Pancreas (tissue), 10 donors: Measurements from ENCODE around the gene SKOR1. TPM values are rescaled to one million over a fixed set of nuclear protein-coding genes. Genes with fewer than 3 reads are reported as not detected.

ENCODE experiments used
- ATAC-seq, 4 donors: fragments of 200-7000 bp; cut with Tn5 transposase; one replicate each; pipeline versions ENCODE4 v1.8.0 to v1.9.1; 2020; ENCODE audit warnings: mild to moderate bottlenecking in 4 of 4, moderate library complexity in 4 of 4
- DNase-seq, 6 donors: peaks; one replicate each; pipeline ENCODE4 v3.0.0-alpha.2; 2020
- FAIRE-seq: peaks from 2 replicates; lab custom pipeline; 2012; peaks lifted over from hg19 to GRCh38; lab: Jason Lieb, UNC
- H3K27ac ChIP-seq, 4 donors: fragments of 200-600 bp; sonication (generic); 1 replicate in 3 of 4; 2 replicates in 1 of 4; pipeline versions ENCODE4 v1.5.0 to v1.8.0; 2020
- H3K27me3 ChIP-seq, 4 donors: fragments of 200-600 bp; one replicate each; pipeline ENCODE4 v1.8.0; 2021
- H3K36me3 ChIP-seq, 3 donors: fragments of 200-600 bp; sonication (generic) in 1 of 3; one replicate each; pipeline versions ENCODE4 v1.5.0 to v1.8.0; 2020 to 2021
- H3K4me1 ChIP-seq, 3 donors: fragments of 200-600 bp; one replicate each; pipeline ENCODE4 v1.8.0; 2021
- H3K4me3 ChIP-seq, 4 donors: fragments of 200-600 bp; sonication (generic) in 2 of 4; one replicate each; pipeline versions ENCODE4 v1.5.0 to v1.8.0; 2020 to 2021
- H3K9me3 ChIP-seq, 4 donors: fragments of 200-600 bp; one replicate each; pipeline ENCODE4 v1.8.0; 2021
- CTCF ChIP-seq, 4 donors: fragments of 200-600 bp; sonication (generic) in 3 of 4; IDR thresholded peaks; one replicate each; pipeline versions ENCODE4 v1.5.0 to v1.8.0; 2021; ENCODE audit warnings: antibody characterized with exemption in 4 of 4
- WGBS, 2 donors: extraction: QIAGEN DNeasy Blood & Tissue Kit; methylation state at CpG; one replicate each; pipeline ENCODE4 v1.1.7; 2013; 5-methylcytosine and 5-hydroxymethylcytosine counted together
- intact Hi-C, 3 donors: fragments of 100-400 bp; cut with DNase I; formaldehyde crosslinking; loops; one replicate each; pipeline versions ENCODE4 v1.11.1 to v1.14.2; 2022
- polyA plus RNA-seq, 2 donors: library from polyadenylated mRNA; stranded (reverse); fragments of 200-250 nt; gene quantifications; one replicate each; pipeline ENCODE4 v1.2.3, GENCODE V29; 2013
- total RNA-seq, 6 donors: library from RNA; stranded (reverse); fragmentation: NEBNext Ultra II Directional in 4 of 6; extraction: Animal tissue kit (Norgen Biotek cat#: 25700) in 4 of 6; gene quantifications; one replicate each; pipeline versions ENCODE4 v1.2.1 to v1.2.4, GENCODE V29; 2021 to 2023
- donor health status: healthy with polysubstance abuse.
- donor health status: DM: no; HTN: no; CAD: no; lungs with moderate emphysema.
- donor health status: DM: no; HTN: no; CAD: no.
- donor health status: control.
- donor health status: control.
- donor health status: Bipolar disorder and iron deficiency.
- donor health status: DM: yes; HTN: yes; CAD: no.
- donor health status: DM: no; HTN: no; CAD: no.
- donor health status: DM: no; HTN: no; CAD: no.
- donor health status: DM: yes; HTN: yes; CAD: no.

The SKOR1 gene
- total and polyA plus RNA-seq, 8 donors: 0.09 to 0.54 (median 0.36) TPM

- no peak overlapping the region for H3K4me3 ChIP-seq
- no peaks in the 10 kb centered on the region for H3K9me3 ChIP-seq
- H3K4me1 ChIP-seq: no peaks in the 10 kb centered on the region
- H3K27ac ChIP-seq: no peak overlapping the region
- H3K27me3 ChIP-seq: no peaks in the 10 kb centered on the region
- no peak for TF ChIP-seq CTCF (IDR thresholded peaks at IDR 0.05)
- intact Hi-C loops: no loop called here
- no peak for ATAC-seq
- no peak for DNase-seq
- WGBS, 2 donors: 93% methylated on average over 5 of the region's 5 CpGs
- FAIRE-seq: no peak
- H3K36me3 ChIP-seq: no peaks in the 10 kb centered on the region
Observed at GRCh38 chr15:67778968-67779548, 46.3 kb upstream of the SKOR1 start.

GRCh38 chr15:67779549-67780111, 45.7 kb upstream of the SKOR1 start:
- Histone ChIP-seq H3K9me3 (no peaks in the 10 kb centered on the region), H3K27ac (no peak overlapping the region), H3K27me3 (no peaks in the 10 kb centered on the region), H3K4me1 (no peaks in the 10 kb centered on the region), H3K36me3 (no peaks in the 10 kb centered on the region), H3K4me3 (no peak overlapping the region)
- no peak for FAIRE-seq
- WGBS, 2 donors: 87 to 94% methylated on average over 6 of the region's 6 CpGs
- TF ChIP-seq CTCF (IDR thresholded peaks at IDR 0.05): no peak
- DNase-seq: no peak
- intact Hi-C loops: no loop called here
- ATAC-seq: no peak

- no peak for FAIRE-seq
- WGBS, 2 donors: 53 to 57% methylated on average over 3 of the region's 3 CpGs
- no peak for TF ChIP-seq CTCF (IDR thresholded peaks at IDR 0.05)
- intact Hi-C loops: no loop called here
- Histone ChIP-seq H3K27ac (no peak overlapping the region), H3K27me3 (no peaks in the 10 kb centered on the region), H3K36me3 (no peaks in the 10 kb centered on the region), H3K4me1 (no peaks in the 10 kb centered on the region), H3K4me3 (no peak overlapping the region), H3K9me3 (no peaks in the 10 kb centered on the region)
- peak in 2 of 4 donors; percentile 25 to 58 for ATAC-seq
- DNase-seq: no peak
Observed at GRCh38 chr15:67781061-67781460, 44.2 kb upstream of the SKOR1 start.

- no peak for DNase-seq
- H3K27ac ChIP-seq: no peak overlapping the region
Observed at GRCh38 chr15:67781907-67782690, 43.2 kb upstream of the SKOR1 start.

More at GRCh38 chr15:67781907-67782690, 43.2 kb upstream of the SKOR1 start:
- H3K9me3 ChIP-seq: no peaks in the 10 kb centered on the region
- ATAC-seq (no peak), FAIRE-seq (no peak)
- no peak for TF ChIP-seq CTCF (IDR thresholded peaks at IDR 0.05)
- no peaks in the 10 kb centered on the region for H3K36me3 ChIP-seq
- no peaks in the 10 kb centered on the region for H3K27me3 ChIP-seq
- H3K4me3 ChIP-seq: no peak overlapping the region
- no peaks in the 10 kb centered on the region for H3K4me1 ChIP-seq
- intact Hi-C loops: no loop called here
- WGBS, 2 donors: 76 to 77% methylated on average over 10 of the region's 10 CpGs
